HCT116 (cell line): Measurements from ENCODE around the gene PC. TPM values are rescaled to one million over a fixed set of nuclear protein-coding genes. Genes with fewer than 3 reads are reported as not detected.

Experiments
- ATAC-seq: fragments of 200-7000 bp; cut with Tn5 transposase; 2 replicates; pipeline ENCODE4 v1.9.1; 2020; ENCODE audit warnings: mild to moderate bottlenecking, moderate library complexity
- BruUV-seq: library from RNA; stranded (reverse); fragments of 400-500 nt; replicated peaks from 2 replicates; lab custom pipeline; 2021; lab: Mats Ljungman, UMichigan
- CTCF ChIA-PET: fragments of 300-600 bp; sonication (Branson Sonifier 250); formaldehyde crosslinking; loops from one replicate; lab custom pipeline; 2021; ENCODE audit warnings: antibody characterized with exemption; lab: Charles Lee
- POLR2A ChIA-PET: fragments of 300-600, 350-600 bp; sonication (Branson Sonifier 250); formaldehyde crosslinking; loops from one replicate; lab custom pipeline; 2021; ENCODE audit warnings: antibody characterized with exemption; lab: Charles Lee
- RAD21 ChIA-PET, 2 experiments: fragments of 300-600 bp; sonication (Branson Sonifier 250); formaldehyde crosslinking; loops; one replicate each; lab custom pipeline; 2023; ENCODE audit warnings: low total read pairs in 2 of 2; ENCODE audit not compliant: uncharacterized antibody in 2 of 2, unreplicated experiment in 2 of 2, low non-redundant PET in 1 of 2; lab: Charles Lee
- DNase-seq: peaks from one replicate; pipeline ENCODE4 v3.0.0-alpha.2; 2010; ENCODE audit warnings: low read depth, low spot score
- H2AFZ ChIP-seq: fragments of 200-600 bp; shearing (Covaris generic), sonication (generic); 2 replicates; pipeline ENCODE4 v1.6.1; 2017; ENCODE audit warnings: low read depth, mixed run types, mixed read lengths, antibody characterized with exemption, low read length; ENCODE audit not compliant: poor library complexity, severe bottlenecking
- H3K27ac ChIP-seq: 2 replicates; pipeline ENCODE4 v1.5.1; 2012; ENCODE audit warnings: low read depth, low read length
- H3K27me3 ChIP-seq: fragments of 200-600 bp; sonication (generic); 2 replicates; pipeline ENCODE4 v1.6.1; 2016; ENCODE audit warnings: mixed run types, low read length, mixed read lengths; ENCODE audit not compliant: insufficient read depth
- H3K36me3 ChIP-seq, 2 experiments: fragments of 200-500 bp in 1 of 2; fragments of 200-600 bp in 1 of 2; sonication (Bioruptor generic) in 1 of 2; sonication (generic) in 1 of 2; 2 replicates each; pipeline versions ENCODE4 v1.5.1 to v1.6.1; 2014 to 2016; ENCODE audit warnings: low read length in 2 of 2, inconsistent platforms in 1 of 2, mixed read lengths in 1 of 2, mixed run types in 1 of 2; ENCODE audit not compliant: insufficient read depth in 2 of 2, control insufficient read depth in 1 of 2
- H3K4me1 ChIP-seq, 2 experiments: fragments of 200-600 bp in 1 of 2; sonication (generic) in 1 of 2; 2 replicates each; pipeline versions ENCODE4 v1.5.1 to v1.6.1; 2012 to 2017; ENCODE audit warnings: low read length in 2 of 2, inconsistent platforms in 1 of 2, mild to moderate bottlenecking in 1 of 2, mixed read lengths in 1 of 2, mixed run types in 1 of 2, moderate library complexity in 1 of 2; ENCODE audit not compliant: insufficient read depth in 2 of 2, control insufficient read depth in 1 of 2
- H3K4me2 ChIP-seq: fragments of 200-600 bp; sonication (generic); 2 replicates; pipeline ENCODE4 v1.6.1; 2017; ENCODE audit warnings: mixed run types, low read length, mixed read lengths
- H3K4me3 ChIP-seq, 2 experiments: fragments of 200-600 bp in 1 of 2; sonication (generic) in 1 of 2; replicated peaks in 1 of 2; 2 replicates each; pipeline ENCODE4 v1.5.1; 2011 to 2016; ENCODE audit warnings: low read length in 2 of 2, control low read depth in 1 of 2, low read depth in 1 of 2, mild to moderate bottlenecking in 1 of 2, mixed read lengths in 1 of 2, mixed run types in 1 of 2
- H3K79me2 ChIP-seq: fragments of 200-600 bp; sonication (generic); 2 replicates; pipeline ENCODE4 v1.6.1; 2017; ENCODE audit warnings: mild to moderate bottlenecking, mixed run types, low read length, moderate library complexity, mixed read lengths; ENCODE audit not compliant: insufficient read depth
- H3K9ac ChIP-seq: fragments of 200-600 bp; sonication (generic); 2 replicates; pipeline ENCODE4 v1.6.1; 2016; ENCODE audit warnings: low read length, mixed read lengths
- H3K9me2 ChIP-seq: fragments of 200-600 bp; sonication (generic), shearing (Covaris generic); 2 replicates; pipeline ENCODE4 v1.6.1; 2017; ENCODE audit warnings: mixed run types, mild to moderate bottlenecking, moderate library complexity; ENCODE audit not compliant: insufficient read depth
- H3K9me3 ChIP-seq, 2 experiments: fragments of 200-500 bp in 1 of 2; fragments of 200-600 bp in 1 of 2; sonication (Bioruptor generic) in 1 of 2; sonication (generic) in 1 of 2; 2 replicates each; pipeline ENCODE4 v1.6.1; 2014 to 2017; ENCODE audit warnings: low read length in 2 of 2, mixed read lengths in 2 of 2, inconsistent platforms in 1 of 2, low read depth in 1 of 2, mild to moderate bottlenecking in 1 of 2, mixed run types in 1 of 2, moderate library complexity in 1 of 2; ENCODE audit not compliant: control insufficient read depth in 1 of 2, insufficient read depth in 1 of 2
- H4K20me1 ChIP-seq: fragments of 200-600 bp; sonication (generic), shearing (Covaris generic); 2 replicates; pipeline ENCODE4 v1.6.1; 2017; ENCODE audit warnings: mixed run types, mild to moderate bottlenecking, moderate library complexity; ENCODE audit not compliant: insufficient read depth
- CBX3 ChIP-seq: IDR thresholded peaks from 2 replicates; pipeline ENCODE4 v1.6.1; 2012; ENCODE audit warnings: low read depth
- EGR1 ChIP-seq: IDR thresholded peaks from 2 replicates; pipeline ENCODE4 v1.6.1; 2012; ENCODE audit warnings: low read depth
- ELF1 ChIP-seq: IDR thresholded peaks from 2 replicates; pipeline ENCODE4 v1.6.1; 2012; ENCODE audit warnings: low read depth, borderline replicate concordance
- EZH2 ChIP-seq: fragments of 200-600 bp; sonication (generic); IDR thresholded peaks from 2 replicates; pipeline ENCODE4 v1.6.1; 2017; ENCODE audit warnings: antibody characterized with exemption, mixed run types
- EZH2phosphoT487 ChIP-seq: fragments of 200-600 bp; IDR thresholded peaks from 2 replicates; pipeline ENCODE4 v1.6.1; 2018; ENCODE audit warnings: antibody characterized with exemption, borderline replicate concordance
- FOSL1 ChIP-seq: IDR thresholded peaks from 2 replicates; pipeline ENCODE4 v1.6.1; 2012; ENCODE audit warnings: low read depth
- JUND ChIP-seq: IDR thresholded peaks from 2 replicates; pipeline ENCODE4 v1.6.1; 2012
- POLR2A ChIP-seq: IDR thresholded peaks from 2 replicates; pipeline ENCODE4 v1.7.0; 2011; ENCODE audit warnings: borderline replicate concordance; ENCODE audit not compliant: insufficient read depth, insufficient read length; ENCODE audit errors: extremely low read depth
- POLR2AphosphoS5 ChIP-seq: IDR thresholded peaks from 2 replicates; pipeline ENCODE4 v1.6.1; 2011; ENCODE audit warnings: mild to moderate bottlenecking, low read depth, low read length, moderate library complexity
- RAD21 ChIP-seq: IDR thresholded peaks from 2 replicates; pipeline ENCODE4 v1.6.1; 2012; ENCODE audit warnings: low read depth, mild to moderate bottlenecking
- SIN3A ChIP-seq: IDR thresholded peaks from 2 replicates; pipeline ENCODE4 v1.6.1; 2012; ENCODE audit warnings: low read depth
- SP1 ChIP-seq: IDR thresholded peaks from 2 replicates; pipeline ENCODE4 v1.6.1; 2012; ENCODE audit warnings: low read depth
- SRF ChIP-seq: IDR thresholded peaks from 2 replicates; pipeline ENCODE4 v1.6.1; 2012; ENCODE audit warnings: low read depth
- TCF7L2 ChIP-seq: IDR thresholded peaks from 2 replicates; pipeline ENCODE4 v1.7.0; 2011; ENCODE audit warnings: borderline replicate concordance, inconsistent platforms; ENCODE audit not compliant: insufficient read depth, insufficient read length; ENCODE audit errors: extremely low read depth
- ZFX ChIP-seq: fragments of 450-650 bp; IDR thresholded peaks from 2 replicates; pipeline ENCODE4 v1.6.1; 2017
- ZNF274 ChIP-seq: fragments of 200-500 bp; sonication (Bioruptor generic); IDR thresholded peaks from 2 replicates; pipeline ENCODE4 v1.6.1; 2014; ENCODE audit warnings: mild to moderate bottlenecking, low read depth, low read length, inconsistent platforms
- intact Hi-C: fragments of 100-400 bp; cut with micrococcal nuclease; formaldehyde crosslinking; loops from 2 replicates; pipeline ENCODE4 v1.10.0; 2022
- total RNA-seq: library from RNA; stranded (reverse); gene quantifications from one replicate; pipeline ENCODE4 v1.2.1, GENCODE V29; 2021; ENCODE audit not compliant: unreplicated experiment
- TF ChIP-seq, protein P1 (sequence below): IDR thresholded peaks from 2 replicates; pipeline ENCODE4 v1.6.1; 2012
- TF ChIP-seq, protein P2 (sequence below): IDR thresholded peaks from 2 replicates; pipeline ENCODE4 v1.6.1; 2011; ENCODE audit warnings: mild to moderate bottlenecking, low read length, moderate library complexity; ENCODE audit not compliant: insufficient replicate concordance; ENCODE audit errors: extremely low read depth
- TF ChIP-seq, protein P3 (sequence below): IDR thresholded peaks from 2 replicates; pipeline ENCODE4 v1.6.1; 2012
- TF ChIP-seq, protein P4 (sequence below): IDR thresholded peaks from 2 replicates; pipeline ENCODE4 v1.6.1; 2012; ENCODE audit warnings: low read depth

PC gene
- total RNA-seq, 1 experiment from 2014 or later: 24.1 TPM

DNA sequence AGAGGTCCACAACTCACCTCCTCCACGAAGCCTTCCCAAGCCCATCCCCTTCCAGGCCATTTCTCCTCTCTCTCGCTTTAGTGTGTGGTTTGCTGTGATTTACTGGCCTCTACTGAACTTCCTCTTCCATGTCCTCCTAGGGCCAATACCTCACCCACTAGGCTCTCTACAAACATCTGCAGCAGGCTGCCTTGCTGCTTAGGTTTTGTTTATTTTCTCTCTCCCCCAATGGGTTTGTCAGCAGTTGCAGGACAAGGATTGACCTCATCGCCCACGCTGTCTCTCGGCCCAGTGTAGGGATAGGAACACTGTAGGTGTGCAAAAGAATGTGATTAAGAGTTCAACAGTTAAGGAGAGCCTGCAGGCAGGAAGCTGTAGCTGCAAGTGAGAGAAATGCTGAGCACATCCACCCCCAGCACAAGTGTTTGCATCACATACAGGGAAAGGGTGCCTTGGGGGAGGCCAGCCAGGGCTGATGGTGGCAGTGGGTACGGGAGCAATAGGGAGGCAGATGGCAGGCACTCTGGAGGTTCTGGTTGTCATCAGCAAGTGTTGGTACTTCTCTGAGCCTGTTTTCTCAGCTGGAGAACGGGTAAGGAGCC, 1.4 kb downstream of the PC start:
- H3K27ac ChIP-seq: peak overlapping the region; percentile 17; the same call in 1 of the 2 replicates
- intact Hi-C loops: loop anchor here (10.0 kb wide), 1 partner anchor 72 kb away; no protein-coding TSS in a partner anchor
- TF ChIP-seq, protein P1, sequence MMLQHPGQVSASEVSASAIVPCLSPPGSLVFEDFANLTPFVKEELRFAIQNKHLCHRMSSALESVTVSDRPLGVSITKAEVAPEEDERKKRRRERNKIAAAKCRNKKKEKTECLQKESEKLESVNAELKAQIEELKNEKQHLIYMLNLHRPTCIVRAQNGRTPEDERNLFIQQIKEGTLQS: no peak
- TF ChIP-seq FOSL1 (no peak), POLR2A (no peak), RAD21 (no peak), ELF1 (no peak), ZFX (no peak), ZNF274 (no peak), TCF7L2 (no peak), EGR1 (no peak), JUND (no peak), EZH2 (no peak), CBX3 (no peak), SRF (no peak), SP1 (no peak), POLR2AphosphoS5 (no peak), EZH2phosphoT487 (no peak), SIN3A (no peak)
- TF ChIP-seq, protein P2, sequence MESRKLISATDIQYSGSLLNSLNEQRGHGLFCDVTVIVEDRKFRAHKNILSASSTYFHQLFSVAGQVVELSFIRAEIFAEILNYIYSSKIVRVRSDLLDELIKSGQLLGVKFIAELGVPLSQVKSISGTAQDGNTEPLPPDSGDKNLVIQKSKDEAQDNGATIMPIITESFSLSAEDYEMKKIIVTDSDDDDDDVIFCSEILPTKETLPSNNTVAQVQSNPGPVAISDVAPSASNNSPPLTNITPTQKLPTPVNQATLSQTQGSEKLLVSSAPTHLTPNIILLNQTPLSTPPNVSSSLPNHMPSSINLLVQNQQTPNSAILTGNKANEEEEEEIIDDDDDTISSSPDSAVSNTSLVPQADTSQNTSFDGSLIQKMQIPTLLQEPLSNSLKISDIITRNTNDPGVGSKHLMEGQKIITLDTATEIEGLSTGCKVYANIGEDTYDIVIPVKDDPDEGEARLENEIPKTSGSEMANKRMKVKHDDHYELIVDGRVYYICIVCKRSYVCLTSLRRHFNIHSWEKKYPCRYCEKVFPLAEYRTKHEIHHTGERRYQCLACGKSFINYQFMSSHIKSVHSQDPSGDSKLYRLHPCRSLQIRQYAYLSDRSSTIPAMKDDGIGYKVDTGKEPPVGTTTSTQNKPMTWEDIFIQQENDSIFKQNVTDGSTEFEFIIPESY: no peak
- TF ChIP-seq, protein P3, sequence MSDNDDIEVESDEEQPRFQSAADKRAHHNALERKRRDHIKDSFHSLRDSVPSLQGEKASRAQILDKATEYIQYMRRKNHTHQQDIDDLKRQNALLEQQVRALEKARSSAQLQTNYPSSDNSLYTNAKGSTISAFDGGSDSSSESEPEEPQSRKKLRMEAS: no peak
- TF ChIP-seq, protein P4, sequence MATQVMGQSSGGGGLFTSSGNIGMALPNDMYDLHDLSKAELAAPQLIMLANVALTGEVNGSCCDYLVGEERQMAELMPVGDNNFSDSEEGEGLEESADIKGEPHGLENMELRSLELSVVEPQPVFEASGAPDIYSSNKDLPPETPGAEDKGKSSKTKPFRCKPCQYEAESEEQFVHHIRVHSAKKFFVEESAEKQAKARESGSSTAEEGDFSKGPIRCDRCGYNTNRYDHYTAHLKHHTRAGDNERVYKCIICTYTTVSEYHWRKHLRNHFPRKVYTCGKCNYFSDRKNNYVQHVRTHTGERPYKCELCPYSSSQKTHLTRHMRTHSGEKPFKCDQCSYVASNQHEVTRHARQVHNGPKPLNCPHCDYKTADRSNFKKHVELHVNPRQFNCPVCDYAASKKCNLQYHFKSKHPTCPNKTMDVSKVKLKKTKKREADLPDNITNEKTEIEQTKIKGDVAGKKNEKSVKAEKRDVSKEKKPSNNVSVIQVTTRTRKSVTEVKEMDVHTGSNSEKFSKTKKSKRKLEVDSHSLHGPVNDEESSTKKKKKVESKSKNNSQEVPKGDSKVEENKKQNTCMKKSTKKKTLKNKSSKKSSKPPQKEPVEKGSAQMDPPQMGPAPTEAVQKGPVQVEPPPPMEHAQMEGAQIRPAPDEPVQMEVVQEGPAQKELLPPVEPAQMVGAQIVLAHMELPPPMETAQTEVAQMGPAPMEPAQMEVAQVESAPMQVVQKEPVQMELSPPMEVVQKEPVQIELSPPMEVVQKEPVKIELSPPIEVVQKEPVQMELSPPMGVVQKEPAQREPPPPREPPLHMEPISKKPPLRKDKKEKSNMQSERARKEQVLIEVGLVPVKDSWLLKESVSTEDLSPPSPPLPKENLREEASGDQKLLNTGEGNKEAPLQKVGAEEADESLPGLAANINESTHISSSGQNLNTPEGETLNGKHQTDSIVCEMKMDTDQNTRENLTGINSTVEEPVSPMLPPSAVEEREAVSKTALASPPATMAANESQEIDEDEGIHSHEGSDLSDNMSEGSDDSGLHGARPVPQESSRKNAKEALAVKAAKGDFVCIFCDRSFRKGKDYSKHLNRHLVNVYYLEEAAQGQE: no peak
- TF ChIP-seq, all 23 proteins: peak for 0
- H3K4me1 ChIP-seq: peaks cover 24 to 31% of the 10 kb centered on the region in 2 experiments
- no peak for ATAC-seq
- CTCF ChIA-PET: no interaction called here
- RAD21 ChIA-PET: no interaction called here
- no peaks in the 10 kb centered on the region for H3K36me3 ChIP-seq
- H3K4me2 ChIP-seq: peak overlapping the region; percentile 94; the same call in 1 of the 2 replicates
- no peaks in the 10 kb centered on the region for H3K9me3 ChIP-seq
- no peaks in the 10 kb centered on the region for H3K27me3 ChIP-seq
- H2AFZ ChIP-seq: no peak overlapping the region
- no peaks in the 10 kb centered on the region for H3K9me2 ChIP-seq
- H4K20me1 ChIP-seq: no peaks in the 10 kb centered on the region
- no peaks in the 10 kb centered on the region for H3K79me2 ChIP-seq
- TSS peak; percentile 72 for BruUV-seq
- DNase-seq: no peak
- H3K4me3 ChIP-seq: no peak overlapping the region
- no peak overlapping the region for H3K9ac ChIP-seq
- POLR2A ChIA-PET: interaction anchor here (0.5 to 1.8 kb wide), 2 partner anchors 65 to 82 kb away, joined by 3 to 4 read pairs; no protein-coding TSS in a partner anchor
